ENCODE measurements around the gene CES5A. TPM values are rescaled to one million over a fixed set of nuclear protein-coding genes. Genes with fewer than 3 reads are reported as not detected.
"Not testable (repeated sequence)": the region's sequence is repeated elsewhere in the genome, so short reads cannot be mapped to it uniquely, and the experiment has no call there.

Gene CES5A
- total RNA-seq, 6 donors from 2014 or later: not detected

DNA sequence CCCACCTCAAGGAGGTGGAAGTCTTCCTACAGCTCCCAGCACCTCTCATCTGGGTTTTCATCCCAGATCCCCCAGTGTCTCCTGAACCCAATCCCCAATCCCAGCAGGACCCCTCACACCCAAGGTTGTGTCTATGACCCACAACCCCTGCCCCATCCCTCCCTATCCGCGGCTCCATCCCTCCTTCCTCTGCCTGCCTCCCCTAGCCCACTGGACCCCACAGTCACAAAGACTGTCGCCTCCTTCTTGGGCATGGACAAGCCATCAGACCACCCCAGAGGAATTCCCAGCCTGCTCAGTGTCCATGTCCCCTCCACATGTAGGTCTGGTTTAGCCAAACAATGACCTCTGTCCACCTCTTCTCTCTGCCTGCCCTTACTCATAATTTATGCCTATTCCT lies 54.6 kb downstream of the CES5A start:
- ATAC-seq (ENCODE audit: low FRiP score in 2 of 2): no peak
- H3K27ac ChIP-seq: no peak overlapping the region
- no peak for TF ChIP-seq POLR2A (IDR thresholded peaks at IDR 0.05)
- no peak for TF ChIP-seq POLR2AphosphoS5 (IDR thresholded peaks at IDR 0.05)
- no peak for TF ChIP-seq EP300 (IDR thresholded peaks at IDR 0.05)
- TF ChIP-seq CTCF (IDR thresholded peaks at IDR 0.05): no peak
- 94 to 95% methylated on average over 3 of the region's 3 CpGs for WGBS, 2 donors
- no peaks in the 10 kb centered on the region for H3K4me1 ChIP-seq
- H3K36me3 ChIP-seq: peaks cover 0 to 27% (median 4%) of the 10 kb centered on the region in 4 donors
- no peak for DNase-seq
- H3K9me3 ChIP-seq: no peaks in the 10 kb centered on the region
- H3K27me3 ChIP-seq: no peaks in the 10 kb centered on the region
- no peak overlapping the region for H3K4me3 ChIP-seq

GRCh38 chr16:55817236-55817912 lies 57.8 kb downstream of the CES5A start:
- 83 to 86% methylated on average over 5 of the region's 5 CpGs for WGBS, 2 donors
- no peaks in the 10 kb centered on the region for H3K27me3 ChIP-seq
- H3K9me3 ChIP-seq: no peaks in the 10 kb centered on the region
- H3K27ac ChIP-seq: no peak overlapping the region
- no peaks in the 10 kb centered on the region for H3K4me1 ChIP-seq
- DNase-seq (no peak), ATAC-seq (ENCODE audit: low FRiP score in 2 of 2) (no peak)
- TF ChIP-seq POLR2A (IDR thresholded peaks at IDR 0.05): no peak
- TF ChIP-seq POLR2AphosphoS5 (IDR thresholded peaks at IDR 0.05): no peak
- no peak for TF ChIP-seq EP300 (IDR thresholded peaks at IDR 0.05)
- no peak for TF ChIP-seq CTCF (IDR thresholded peaks at IDR 0.05)
- H3K36me3 ChIP-seq: peaks cover 0 to 24% (median 3%) of the 10 kb centered on the region in 4 donors
- H3K4me3 ChIP-seq: no peak overlapping the region

DNA sequence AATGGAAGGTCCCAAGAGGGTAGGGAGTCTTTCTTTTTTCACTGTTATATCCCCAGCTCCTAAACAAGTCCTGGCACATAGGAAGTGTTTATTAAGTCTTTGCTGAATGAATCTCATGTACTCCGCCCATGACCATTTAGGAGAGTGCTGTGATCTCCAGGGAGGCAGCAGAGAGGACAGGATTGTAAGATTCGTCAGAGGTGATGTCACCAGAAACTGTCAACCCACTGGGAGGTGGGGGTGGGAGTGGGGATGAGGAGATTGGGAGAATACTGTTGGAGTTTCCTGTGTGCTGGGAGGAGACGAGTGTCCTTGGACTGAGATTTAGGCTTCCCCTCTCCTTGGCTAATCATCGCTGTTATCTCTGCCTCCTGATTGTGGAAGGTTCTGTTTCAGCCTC lies 59.0 kb downstream of the CES5A start:
- H3K4me1 ChIP-seq, H3K27me3 ChIP-seq, H3K27ac ChIP-seq, H3K4me3 ChIP-seq, DNase-seq, H3K9me3 ChIP-seq: not testable (repeated sequence)
- WGBS, 2 donors: 65 to 70% methylated on average over 4 of the region's 4 CpGs
- peak in 1 of 2 donors; percentile 14 for ATAC-seq (ENCODE audit: low FRiP score in 2 of 2)
- H3K36me3 ChIP-seq: peaks cover 0 to 15% (median 1%) of the 10 kb centered on the region in 4 donors

DNA sequence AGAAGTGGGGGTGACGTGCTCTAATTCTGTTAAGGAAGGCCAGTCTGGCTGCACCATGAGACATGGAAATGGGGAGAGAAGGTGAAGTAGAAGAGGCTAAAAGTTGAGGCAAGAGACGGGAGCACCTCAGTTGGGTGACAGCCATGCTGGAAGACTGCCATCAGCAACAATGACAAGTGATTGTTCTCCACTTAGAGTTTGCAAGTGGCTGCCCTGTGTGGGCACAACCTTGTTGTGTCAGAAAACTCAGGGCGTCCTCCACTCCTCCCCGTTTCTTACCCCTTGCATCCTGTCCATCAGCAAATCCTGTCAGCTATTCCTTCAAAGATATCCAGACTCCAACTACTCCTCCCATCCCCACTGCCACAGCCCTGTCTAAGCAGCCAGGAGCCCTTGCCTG lies 59.9 kb downstream of the CES5A start:
- ATAC-seq (ENCODE audit: low FRiP score in 2 of 2): no peak
- 48 to 65% methylated on average over 3 to 4 of the region's 4 CpGs for WGBS, 2 donors
- TF ChIP-seq POLR2AphosphoS5 (IDR thresholded peaks at IDR 0.05): no peak
- no peak for TF ChIP-seq EP300 (IDR thresholded peaks at IDR 0.05)
- TF ChIP-seq CTCF (IDR thresholded peaks at IDR 0.05): no peak
- no peak for TF ChIP-seq POLR2A (IDR thresholded peaks at IDR 0.05)

DNA sequence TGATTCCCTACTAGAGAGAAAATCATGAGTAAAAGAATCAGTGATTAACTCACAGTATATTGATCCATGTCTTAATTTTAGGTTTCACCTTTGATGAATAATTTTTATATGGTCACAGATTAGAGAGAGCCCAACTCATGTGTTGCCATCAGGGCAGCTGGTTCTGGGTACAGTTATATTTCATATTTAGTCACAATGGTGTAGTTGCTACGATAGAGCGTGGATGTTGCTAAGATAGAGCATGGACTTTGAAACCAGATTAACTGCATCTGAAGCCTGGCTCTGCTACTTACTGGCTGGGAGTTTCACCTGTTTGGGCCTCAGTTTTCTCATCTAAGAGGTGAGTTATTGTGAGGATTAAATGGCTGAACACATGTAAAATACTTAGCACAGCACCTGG lies 61.0 kb downstream of the CES5A start:
- not testable (repeated sequence) for H3K4me1 ChIP-seq; ATAC-seq (ENCODE audit: low FRiP score in 2 of 2); DNase-seq; H3K27ac ChIP-seq; H3K9me3 ChIP-seq; H3K27me3 ChIP-seq; H3K4me3 ChIP-seq; H3K36me3 ChIP-seq
- WGBS, 2 donors: 45 to 91% methylated on average over 2 of the region's 2 CpGs

More for the DNA sequence above, 59.9 kb downstream of the CES5A start:
- Histone ChIP-seq H3K4me1 (no peaks in the 10 kb centered on the region), H3K4me3 (no peak overlapping the region), H3K27me3 (no peaks in the 10 kb centered on the region), H3K9me3 (no peaks in the 10 kb centered on the region), H3K27ac (no peak overlapping the region), H3K36me3 (peaks cover 0 to 6% (median 0%) of the 10 kb centered on the region in 4 donors)
- no peak for DNase-seq

GRCh38 chr16:55813730-55814129 lies 61.4 kb downstream of the CES5A start:
- WGBS, 2 donors: 82 to 85% methylated on average over 6 to 9 of the region's 9 CpGs
- ATAC-seq (ENCODE audit: low FRiP score in 2 of 2); H3K36me3 ChIP-seq; H3K4me1 ChIP-seq; DNase-seq; H3K27ac ChIP-seq; H3K27me3 ChIP-seq; H3K4me3 ChIP-seq; H3K9me3 ChIP-seq: not testable (repeated sequence)
